ENCODE measurements around the gene NEK9.
"Not testable (repeated sequence)": the region's sequence is repeated elsewhere in the genome, so short reads cannot be mapped to it uniquely, and the experiment has no call there.

NEK9 gene

DNA sequence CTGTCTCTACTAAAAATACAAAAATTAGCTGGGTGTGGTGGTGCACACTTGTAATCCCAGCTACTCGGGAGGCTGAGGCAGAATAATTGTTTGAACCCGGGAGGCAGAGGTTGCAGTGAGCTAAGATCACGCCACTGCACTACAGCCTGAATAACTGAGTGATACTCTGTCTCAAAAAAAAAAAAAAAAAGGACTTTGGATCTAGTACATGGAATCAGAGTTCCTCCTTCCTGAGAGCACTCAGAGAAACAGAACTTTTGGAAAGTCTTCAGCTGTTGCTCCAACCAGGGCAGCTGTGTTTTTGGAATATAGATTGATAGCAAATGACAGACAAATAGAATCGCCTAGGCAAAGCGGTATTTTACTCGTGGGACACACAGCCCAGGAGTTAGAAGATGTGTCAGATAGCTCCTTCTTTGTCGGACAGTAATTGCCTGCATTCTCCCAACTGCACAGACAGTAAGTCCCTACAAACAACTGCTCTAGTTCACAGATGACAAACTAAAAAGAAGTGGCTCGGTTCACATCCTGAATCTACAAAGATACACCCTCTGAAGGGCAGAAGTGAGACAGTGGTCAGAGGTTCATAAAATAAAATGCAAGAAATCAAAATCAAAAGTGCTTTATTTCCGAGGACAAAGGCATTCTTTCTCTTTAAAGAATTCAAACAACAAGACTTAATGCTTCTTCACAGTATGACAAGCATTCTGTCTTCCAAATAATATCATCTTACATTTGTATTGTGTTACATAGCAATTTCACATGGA lies 17.1 kb upstream of the NEK9 start:
- DNase-seq (ENCODE audit: low spot score) = no peak

DNA sequence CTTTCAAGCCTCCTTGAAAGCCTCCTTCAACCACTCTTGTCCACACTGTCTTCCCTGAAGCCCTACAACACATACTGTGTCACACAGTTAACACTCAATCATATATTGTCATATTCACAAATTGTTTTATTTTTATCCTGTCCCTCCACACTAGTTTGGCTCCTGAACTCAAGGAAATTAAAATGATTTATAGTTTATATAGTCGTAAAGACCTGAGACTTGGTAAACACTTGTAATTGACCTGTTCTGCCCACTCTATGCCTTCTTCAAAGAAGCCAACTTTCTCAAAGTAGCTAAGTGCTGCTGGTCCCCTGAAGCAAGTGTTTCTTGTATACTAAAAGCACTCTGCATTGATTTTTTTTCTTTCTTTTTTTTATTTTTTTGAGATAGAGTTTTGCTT lies 15.6 kb upstream of the NEK9 start:
- no peak for DNase-seq (ENCODE audit: low spot score)

DNA sequence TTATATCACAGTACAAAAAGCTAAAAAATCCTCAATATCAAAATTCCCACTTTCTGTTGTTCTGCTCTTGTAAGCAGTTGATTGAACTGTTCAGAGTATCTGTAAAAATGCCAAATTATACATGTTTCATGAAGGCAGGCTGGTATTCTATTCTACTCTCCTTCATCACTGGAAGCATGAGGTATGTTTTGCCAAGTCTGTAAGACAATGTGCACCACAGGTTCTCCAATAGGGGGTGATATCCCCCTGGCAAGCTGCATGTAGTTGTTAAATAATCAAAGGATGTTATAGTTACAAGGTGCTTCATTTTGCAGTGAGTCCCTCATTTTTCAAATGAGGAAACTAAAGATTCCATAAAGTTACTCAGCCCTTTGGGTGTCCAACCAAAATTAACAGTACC lies 15.1 kb upstream of the NEK9 start:
- DNase-seq (ENCODE audit: low spot score) = no peak

DNA sequence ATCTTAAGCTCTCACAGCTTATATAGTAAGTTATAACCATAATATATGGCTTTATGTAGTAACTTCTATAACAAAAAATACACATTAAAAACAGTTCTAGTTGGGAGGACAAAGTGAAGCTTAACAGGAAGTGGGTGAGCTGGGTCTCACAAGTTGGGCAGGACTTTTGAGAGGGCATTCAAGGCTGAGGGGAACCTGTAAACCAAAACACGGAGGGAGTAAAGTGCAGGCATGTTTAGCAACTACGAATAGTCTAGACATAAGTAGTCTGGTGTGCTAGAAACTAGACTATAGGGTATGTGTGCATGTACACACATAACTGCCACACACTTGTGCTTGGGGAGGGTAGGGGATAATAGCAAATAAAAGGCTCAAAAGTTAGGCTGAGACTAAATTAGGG lies 14.2 kb upstream of the NEK9 start:
- DNase-seq (ENCODE audit: low spot score) = no peak

DNA sequence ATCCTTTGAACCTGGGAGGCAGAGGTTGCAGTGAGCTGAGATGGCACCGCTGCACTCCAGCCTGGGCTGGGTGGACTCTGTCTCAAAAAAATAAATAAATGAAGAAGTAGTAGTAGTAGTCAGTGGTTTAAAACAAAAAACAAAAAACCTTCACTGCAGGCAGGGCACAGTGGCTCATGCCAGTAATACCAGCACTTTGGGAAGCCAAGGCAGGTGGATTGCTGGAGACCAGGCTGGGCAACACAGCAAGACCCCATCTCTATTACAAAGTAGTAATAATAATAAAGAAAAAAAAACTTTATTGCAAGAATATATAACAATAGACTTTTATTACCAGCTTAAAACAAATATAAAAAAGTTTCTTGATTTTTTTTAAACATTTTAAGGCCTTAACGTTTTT lies 13.8 kb upstream of the NEK9 start:
- no peak for DNase-seq (ENCODE audit: low spot score)

DNA sequence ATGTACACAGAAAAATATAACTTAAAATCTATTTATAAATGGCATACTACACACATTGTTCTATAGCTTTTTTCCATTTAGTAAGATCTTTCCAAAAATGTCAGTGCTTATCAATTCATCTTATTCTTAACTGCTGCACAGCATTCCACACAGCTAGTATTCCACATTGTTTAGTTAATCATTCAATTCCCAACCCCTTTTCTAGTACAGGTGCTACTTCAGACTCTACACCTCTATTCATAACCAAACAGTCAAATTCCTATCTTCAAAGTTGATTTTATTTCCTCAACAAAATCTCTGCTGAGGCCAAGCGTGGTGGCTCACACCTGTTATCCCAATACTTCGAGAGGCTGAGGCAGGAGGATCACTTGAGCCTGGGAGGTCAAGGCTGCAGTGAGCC lies 12.3 kb upstream of the NEK9 start:
- no peak for DNase-seq (ENCODE audit: low spot score)

DNA sequence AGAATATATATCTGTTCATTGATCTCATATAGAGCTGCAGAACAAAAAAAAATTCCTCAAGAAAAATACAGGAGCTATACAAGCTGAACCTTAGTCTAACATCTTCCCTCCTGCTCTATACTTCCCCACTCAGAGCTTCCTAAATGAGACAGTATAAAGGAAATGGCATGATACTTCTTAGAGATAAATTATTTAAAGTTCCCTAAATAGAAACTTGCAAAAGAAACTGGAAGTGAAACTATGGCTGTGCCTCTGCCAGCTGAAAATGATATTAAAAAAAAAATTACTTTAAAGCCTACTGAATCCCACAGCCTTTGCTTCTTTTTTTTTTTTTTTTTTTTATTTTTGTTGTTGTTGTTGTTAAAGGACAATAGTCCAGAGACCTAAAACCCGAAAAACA lies 11.6 kb upstream of the NEK9 start:
- DNase-seq (ENCODE audit: low spot score) = no peak

DNA sequence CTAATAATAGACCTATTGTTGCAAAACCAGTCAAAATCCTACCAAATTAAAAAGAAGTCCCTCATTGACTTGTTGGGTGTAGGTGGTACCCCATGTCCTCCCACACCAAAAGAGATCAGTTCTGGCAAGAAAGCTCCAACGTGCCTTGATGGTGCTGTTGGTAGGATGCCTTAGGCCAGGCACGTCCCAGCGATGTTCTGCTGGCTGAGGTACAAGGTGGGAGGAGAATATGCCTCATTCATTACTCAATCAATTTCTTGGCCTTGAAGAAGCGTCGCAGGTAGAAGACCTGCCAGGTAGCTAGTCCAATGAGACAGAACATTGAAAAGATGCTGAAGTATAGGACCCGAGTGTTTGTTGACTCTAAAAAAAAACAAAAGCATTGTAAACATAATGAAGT lies 7.8 kb upstream of the NEK9 start:
- no peak for DNase-seq (ENCODE audit: low spot score)

DNA sequence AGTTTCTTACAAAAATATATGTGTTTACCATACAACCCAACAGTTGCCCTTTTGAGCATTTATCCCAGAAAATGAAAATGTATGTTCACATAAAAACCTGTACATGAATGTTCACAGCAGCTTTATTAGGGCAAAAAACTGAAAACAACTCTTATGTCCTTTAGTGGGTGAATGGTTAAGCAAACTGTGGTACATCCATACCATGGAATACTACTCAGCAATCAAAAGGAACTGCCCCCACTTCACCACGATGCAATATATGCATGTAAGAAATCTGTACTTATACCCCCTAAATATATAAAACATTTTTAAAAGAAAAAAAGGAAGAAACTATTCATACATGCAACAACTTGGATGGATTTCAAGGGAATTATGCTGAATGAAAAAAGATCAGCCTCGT lies 6.7 kb upstream of the NEK9 start:
- no peak for DNase-seq (ENCODE audit: low spot score)

DNA sequence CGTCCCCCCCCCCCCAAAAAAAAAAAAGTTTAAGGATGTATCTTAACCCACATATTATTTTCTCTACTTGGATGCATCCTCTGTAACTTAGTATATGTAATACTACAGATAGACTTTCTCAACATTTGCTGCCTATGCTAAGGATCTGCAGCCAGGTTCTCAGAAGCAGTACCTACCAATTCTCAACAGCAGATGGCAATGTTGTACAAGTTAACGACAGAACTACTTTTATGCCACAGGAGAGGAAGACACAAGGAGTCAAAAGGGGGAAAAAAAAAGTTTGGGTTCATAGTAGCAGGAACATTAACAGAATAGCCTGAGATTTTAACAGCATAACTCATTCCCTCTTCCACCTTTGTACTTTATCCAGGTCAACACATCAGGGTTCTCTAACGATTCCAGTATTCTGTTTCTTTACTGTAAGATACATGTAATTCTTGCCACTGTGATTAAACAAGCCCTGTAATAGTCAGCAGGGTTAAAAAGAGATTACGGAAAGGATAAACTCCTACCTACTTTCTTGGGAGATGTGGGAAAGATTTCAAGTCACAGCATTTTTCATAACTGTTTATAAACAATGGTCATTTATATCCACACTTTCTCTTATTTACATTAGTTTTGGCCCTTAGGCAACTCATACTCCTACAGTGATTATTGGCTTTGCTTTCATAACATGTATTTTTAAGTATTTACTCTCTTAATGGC lies 5.7 kb upstream of the NEK9 start:
- peak; percentile 42 for DNase-seq (ENCODE audit: low spot score)

DNA sequence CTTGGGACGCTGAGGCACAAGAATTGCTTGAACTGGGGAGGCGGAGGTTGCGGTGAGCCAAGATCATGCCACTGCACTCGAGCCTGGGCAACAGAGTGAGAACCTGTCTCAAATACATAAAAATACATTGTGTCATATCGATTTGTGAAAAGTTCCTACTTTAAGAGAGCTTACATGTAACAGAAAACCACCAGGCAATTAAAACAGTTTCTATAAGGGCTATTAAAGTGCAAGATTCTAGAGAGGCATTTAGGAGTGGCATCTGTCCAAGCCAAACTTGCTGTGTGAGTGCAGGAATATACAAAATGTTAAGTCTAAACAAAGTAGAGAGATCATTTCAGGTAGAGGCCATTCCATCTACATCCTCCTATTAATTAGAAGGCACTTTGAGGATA lies 1.7 kb upstream of the NEK9 start:
- no peak for DNase-seq (ENCODE audit: low spot score)

DNA sequence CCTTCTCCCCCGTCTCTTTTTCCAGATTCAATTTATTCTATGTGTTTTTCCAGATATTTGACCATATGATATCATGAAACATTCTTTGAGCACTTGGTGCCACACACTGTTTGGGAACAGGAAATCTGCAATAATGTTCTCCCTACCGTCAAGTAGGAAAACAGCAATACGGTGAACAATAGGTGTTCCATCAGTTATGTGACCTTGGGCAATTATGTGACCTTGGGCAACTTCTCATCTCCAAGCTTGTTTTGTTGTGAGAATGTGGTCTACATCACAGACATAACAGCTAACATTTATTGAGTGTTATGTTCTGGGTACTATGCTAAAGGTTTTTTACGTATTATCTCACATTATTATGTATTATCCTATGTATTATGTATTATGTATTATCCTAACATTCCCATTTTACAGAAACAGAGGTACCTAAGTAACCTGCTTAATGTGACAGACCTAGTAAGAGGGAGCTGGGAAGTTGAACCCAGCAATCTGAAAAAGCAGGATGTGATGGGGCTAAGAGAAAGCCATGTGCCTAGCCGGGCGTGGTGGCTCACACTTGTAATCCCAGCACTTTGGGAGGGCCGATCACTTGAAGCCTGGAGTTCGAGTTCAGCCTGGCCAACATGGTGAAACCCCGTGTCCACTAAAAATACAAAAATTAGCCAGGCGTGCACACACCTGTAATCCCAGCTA lies 1.2 kb upstream of the NEK9 start:
- DNase-seq (ENCODE audit: low spot score) = no peak

DNA sequence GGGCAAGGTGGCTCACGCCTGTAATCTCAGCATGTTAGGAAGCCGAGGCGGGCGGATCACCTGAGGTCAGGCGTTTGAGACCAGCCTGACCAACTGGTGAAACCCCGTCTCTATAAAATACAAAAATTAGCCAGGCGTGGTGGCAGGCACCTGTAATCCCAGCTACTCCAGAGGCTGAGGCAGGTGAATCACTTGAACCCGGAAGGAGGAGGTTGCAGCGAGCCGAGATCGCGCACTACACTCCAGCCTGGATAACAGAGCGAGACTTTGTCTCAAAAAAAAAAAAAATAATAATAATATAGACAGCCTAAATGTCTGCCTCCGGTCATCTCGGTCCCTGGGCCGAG lies 599 bp upstream of the NEK9 start:
- DNase-seq (ENCODE audit: low spot score) = not testable (repeated sequence)

DNA sequence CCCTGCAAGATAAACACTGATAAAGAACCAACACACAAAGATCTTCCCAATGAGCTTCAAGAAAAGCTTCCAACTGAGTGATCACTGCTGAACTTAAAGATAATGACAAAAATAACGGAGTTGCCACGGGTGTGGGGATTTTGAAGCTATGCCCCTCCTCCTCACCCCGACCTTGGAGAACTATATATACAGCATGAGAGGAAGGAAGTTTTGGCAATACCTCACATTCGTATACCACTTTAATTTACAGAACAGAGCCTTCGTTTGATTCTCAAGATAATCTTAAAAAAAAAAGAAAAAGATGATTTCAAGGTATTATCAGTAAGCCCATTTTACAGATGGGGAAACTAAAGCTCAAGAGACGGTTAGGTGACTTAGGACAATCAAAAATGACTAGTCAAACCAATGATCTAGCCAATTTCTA lies 715 bp downstream of the NEK9 start:
- peak; percentile 12 for DNase-seq (ENCODE audit: low spot score)

DNA sequence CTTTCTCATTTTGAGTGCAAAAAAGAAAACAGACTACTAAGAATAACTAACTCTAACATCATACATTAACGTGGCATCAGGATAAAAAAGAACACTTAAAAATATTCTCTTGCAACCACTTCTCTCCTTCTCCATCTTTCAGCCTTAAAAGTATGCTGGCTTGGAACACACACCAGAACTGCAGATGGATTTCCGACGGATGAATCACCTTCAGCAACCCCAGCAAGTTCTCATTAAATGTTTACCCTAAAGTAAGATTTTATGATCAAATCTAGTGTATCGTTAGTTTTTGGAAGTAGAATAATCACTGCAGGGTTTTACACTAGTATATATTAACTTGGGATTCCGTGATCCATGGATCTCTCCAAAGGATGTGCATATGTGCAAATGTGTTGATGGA lies 1.2 kb downstream of the NEK9 start:
- peak; percentile 73 for DNase-seq (ENCODE audit: low spot score)

DNA sequence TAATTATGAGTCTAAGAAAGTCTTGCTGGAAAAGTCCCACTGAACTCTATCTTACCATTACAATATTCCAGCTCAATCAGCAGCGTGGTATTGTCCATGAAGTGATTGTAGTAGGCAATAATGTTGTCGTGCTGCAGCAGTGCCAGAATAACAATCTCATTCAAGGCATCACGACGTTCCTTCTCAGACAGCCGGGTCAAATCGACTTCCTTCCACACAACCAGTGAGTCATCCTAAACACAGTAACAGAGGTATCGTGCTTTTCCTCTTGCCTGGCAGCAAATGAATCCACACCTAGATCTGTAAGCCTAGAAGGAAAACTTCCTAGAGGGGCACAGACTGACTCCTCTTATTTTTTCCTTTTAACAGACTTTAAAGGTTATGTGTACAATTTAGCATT lies 2.9 kb downstream of the NEK9 start:
- peak; percentile 61 for DNase-seq (ENCODE audit: low spot score)

DNA sequence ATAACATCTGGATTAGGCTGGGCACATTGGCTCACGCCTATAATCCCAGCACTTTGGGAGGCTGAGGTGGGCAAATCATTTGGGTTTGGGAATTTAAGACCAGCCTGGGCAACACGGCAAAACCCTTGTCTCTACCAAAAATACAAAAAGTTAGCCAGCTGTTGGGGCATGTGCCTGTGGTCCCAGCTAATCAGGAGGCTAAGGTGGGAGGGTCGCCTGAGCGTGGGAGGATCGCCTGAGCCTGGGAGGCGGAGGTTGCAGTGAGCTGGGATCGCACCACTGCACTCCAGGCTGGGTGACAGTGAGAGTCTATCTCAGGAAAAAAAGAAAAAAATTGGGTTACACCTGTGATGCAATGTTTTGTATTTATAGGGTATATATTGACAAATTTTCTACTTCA lies 5.3 kb downstream of the NEK9 start:
- DNase-seq (ENCODE audit: low spot score) = no peak

DNA sequence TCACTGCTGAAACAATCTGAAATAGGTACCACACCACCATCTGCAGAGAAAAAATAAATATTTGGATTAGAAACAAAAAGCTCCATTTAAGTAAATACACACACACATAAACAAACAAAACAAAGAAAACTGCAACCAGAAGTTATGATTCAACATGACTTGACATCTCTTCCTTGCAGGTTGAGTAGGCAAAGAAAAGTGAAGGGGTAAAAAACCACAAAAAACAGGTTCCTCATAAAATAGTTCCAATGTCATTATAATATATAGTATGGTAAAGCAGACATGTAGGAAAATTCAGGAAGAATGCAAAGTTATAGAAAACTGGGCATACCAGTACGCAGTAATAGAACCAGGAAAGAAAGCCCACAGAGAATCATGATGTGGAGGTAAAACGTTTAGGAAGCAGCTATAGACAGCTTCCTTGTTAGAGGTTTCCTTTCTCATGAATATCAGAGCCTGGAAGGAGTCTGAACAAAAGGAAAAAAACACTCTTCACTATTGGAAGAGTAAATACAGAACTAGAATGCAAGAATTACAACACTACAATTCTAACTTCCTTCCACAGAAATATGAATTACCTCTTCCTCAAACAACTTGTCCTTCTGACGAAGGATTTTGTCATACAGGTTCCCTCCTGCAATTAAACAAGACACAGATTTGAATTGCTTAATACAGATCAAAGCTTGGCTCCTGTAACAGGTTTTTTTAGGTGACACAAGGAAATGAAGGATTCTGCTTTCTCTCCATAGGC lies 6.1 kb downstream of the NEK9 start:
- no peak for DNase-seq (ENCODE audit: low spot score)

DNA sequence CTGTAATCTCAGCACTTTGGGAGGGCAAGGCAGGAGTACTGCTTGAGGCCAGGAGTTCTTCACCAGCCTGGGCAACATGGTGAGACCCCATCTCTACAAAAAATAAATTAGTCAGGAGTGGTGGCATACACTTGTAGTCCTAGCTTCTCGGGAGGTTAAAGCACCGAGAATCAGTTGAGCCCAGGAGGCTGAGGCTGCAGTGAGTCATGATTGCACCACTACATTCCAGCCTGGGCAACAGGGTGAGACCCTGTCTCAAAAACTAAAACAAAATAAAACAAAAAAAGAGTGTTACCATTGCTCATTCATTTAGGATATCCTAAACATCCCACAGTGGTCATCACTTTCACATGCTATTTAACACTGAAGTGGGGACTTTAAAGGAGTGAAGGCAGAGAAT lies 7.8 kb downstream of the NEK9 start:
- no peak for DNase-seq (ENCODE audit: low spot score)

DNA sequence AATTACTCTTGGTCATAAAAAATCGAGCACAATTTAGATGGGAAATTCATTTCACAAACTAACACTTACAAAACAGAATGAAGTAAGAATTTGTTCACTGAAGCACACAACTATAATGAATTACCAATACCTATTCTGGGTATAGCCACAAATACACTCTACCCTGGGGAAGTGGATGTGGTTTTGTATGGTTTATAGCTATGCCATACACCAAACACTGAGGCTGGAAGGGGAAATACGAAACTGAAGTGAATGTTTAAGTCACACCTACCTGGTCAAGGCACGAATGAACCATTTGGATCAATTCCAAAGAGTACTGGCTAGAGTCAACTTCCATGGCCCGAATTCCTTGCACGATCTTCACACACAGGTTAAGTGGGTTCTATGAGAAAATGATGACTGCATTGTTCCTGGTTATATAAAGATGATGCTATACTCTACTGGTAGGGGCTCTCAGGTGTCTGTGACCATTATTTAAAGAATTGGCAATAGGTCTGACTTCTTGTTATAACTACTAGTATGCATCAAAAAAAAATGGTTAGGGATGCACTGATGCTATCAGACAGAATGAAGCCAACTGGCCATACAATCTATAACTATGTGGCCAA lies 12.8 kb downstream of the NEK9 start:
- DNase-seq (ENCODE audit: low spot score) = no peak

DNA sequence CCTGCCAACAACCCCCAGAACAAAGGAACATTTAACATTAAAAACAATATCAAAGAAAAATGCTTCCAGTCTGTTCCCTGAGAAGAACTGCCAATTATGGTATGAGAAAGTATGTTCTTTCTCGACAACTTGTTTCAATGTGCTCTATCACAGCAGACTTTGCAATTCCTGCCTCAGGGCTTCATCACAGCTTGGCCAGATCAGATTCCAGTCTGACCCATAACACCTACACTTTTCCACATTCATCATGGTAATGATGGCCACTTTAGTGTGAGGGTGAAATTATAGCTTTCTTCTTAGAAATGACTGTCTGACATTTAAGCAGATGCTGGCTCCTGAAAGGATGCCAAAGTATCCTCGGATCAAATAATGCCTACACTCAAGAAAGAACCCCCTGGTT lies 17.0 kb downstream of the NEK9 start:
- no peak for DNase-seq (ENCODE audit: low spot score)

DNA sequence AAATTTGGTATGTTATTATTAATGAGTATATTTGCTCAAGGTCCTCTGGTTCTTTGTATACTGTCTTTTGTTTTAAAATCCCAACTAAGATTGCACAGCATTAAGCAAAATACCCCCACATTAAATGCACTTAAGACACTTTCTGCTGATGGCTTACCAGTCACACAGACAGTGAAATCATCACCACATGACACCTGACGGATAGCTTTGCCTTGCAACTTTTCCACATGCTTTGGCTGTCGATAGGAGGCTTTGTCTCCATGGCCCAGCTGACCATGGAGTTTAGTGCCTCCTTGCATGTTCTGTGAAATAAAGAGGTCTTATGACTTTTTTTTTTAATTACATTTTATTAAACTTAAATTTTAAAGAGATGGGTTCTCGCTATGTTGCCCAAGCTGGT lies 19.7 kb downstream of the NEK9 start:
- DNase-seq (ENCODE audit: low spot score) = no peak
